ENCODE measurements around the gene MRPL44.

DNA sequence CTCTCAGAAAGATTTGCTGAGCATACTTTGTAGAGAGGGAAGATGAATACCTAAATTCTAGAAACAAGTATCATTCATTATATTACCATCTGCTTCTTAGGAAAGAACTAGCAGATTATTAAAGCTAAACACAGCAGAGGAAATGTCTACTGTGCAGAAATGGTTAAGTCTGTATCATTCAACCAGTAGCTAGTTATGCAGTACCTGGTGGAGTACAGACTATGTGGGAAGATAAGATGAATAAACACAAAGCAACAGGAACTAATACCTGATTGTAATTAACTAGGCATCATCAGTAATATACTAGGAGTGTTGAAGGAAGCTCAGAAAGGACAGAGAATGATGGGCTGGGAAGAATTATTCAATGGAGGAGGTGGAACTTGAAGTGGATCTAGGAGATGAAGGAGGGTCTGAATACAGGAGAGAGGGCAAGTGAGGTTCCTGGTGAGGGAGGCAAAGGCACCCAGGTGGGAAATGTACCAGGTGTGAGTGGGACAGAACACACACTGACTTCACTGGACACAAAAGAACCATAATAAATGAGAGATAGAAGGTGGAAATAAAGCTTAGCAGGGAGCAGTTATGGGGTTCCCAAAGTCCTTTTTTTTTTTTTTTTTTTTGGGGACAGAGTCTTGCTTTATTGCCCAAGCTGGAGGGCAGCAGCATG lies 21.7 kb upstream of the MRPL44 start:
- TF ChIP-seq CTCF (IDR thresholded peaks at IDR 0.05) (no peak), POLR2A (IDR thresholded peaks at IDR 0.05) (no peak)
